ENCODE data around the gene LEPR. TPM values are rescaled to one million over a fixed set of nuclear protein-coding genes. Genes with fewer than 3 reads are reported as not detected.
"Not testable (repeated sequence)": the region's sequence is repeated elsewhere in the genome, so short reads cannot be mapped to it uniquely, and the experiment has no call there.

LEPR gene
- total RNA-seq, 1 experiment from 2014 or later, result 22.8 TPM

DNA sequence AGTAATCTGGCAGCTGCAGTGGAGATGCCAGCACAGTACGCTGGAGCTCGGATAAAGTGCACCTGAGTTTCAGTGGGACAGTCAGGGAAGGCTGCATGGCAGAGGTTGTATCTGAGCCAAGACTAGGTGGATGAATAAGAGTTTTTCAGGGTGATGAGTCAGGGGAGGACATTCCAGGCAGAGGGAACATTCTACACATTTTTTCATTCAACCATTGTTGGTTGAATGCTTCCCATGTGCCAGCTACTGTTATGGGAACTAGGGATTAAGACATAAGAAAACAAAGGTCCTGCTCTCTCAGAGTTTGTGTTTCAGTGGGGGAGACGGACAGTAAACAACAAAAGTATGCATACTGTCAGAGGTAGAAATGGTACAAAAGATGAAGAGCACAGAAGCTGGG is 5.2 kb downstream of the LEPR start:
- in situ Hi-C loops (cut with HindIII; ENCODE audit: low pct_unique_long_range_greater_than_20kb, low sequenced_read_pairs), result no loop called here
- DNase-seq (ENCODE audit: low read depth), result peak; percentile 86

DNA sequence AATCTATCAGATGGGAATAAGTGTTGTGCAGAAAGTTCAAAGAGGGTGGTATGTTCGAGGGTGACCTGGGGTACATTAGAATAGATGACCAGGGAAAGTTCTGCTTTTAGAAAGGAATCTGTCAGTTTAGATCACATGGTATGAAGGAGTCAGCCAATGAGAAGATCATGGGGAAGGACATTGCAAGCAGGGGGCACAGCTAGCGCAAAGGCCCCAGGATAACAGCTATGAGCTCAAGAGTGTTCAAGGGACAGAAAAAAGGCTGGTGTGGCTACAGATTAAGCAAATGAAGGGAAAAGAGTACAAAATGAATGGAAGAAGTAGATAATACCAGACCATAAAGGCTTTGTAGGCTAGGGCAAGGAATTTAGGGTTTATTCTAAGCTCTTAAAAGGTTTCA is 8.6 kb downstream of the LEPR start:
- in situ Hi-C loops (cut with HindIII; ENCODE audit: low pct_unique_long_range_greater_than_20kb, low sequenced_read_pairs), result no loop called here
- no peak for DNase-seq (ENCODE audit: low read depth)

DNA sequence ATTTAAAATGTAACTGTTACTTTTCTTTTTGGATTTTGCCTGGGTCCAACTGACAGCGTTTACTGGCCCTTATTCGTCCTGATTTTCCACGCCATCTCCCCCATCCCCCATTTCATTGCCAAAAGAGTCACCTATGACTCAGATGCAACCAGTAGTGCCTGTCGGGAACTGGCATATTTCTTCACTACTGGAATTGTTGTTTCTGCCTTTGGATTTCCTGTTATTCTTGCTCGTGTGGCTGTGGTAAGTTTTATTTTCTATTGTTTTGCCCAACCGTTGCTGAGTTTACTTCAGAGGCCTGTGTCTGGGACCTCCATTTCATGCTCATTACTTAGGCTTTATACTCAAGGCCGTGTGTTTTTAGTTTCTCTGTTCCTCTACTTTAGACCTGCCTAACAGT is 9.3 kb downstream of the LEPR start:
- in situ Hi-C loops (cut with HindIII; ENCODE audit: low pct_unique_long_range_greater_than_20kb, low sequenced_read_pairs), result no loop called here
- DNase-seq (ENCODE audit: low read depth), result peak; percentile 86

DNA sequence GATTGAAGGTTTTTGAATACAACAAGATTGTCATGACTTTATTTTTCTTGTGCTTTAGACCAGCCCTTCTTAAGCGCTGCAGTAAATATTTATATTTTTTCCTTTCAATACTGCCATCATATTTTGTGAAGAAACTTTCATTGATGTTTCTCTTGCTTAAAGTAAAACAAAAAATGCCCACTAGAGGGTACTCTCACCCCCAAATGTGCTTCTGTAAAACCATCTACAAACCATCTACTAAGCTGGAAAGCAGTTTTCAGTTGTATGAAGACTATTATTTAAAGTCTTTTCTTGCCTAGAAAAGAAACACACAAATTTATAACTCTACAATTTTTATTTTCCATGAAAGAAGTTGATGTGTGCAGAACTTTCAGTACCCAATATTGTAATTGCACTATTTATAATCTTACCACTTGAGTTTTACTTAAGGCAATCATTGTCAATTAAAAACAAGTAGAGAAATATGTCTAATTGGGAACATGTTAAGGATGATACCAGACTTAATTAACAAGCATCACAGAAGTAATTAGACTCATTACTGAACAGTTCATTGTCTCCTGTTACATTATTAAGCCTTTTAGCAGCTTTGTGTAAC is 10.7 kb downstream of the LEPR start:
- in situ Hi-C loops (cut with HindIII; ENCODE audit: low pct_unique_long_range_greater_than_20kb, low sequenced_read_pairs), result no loop called here

DNA sequence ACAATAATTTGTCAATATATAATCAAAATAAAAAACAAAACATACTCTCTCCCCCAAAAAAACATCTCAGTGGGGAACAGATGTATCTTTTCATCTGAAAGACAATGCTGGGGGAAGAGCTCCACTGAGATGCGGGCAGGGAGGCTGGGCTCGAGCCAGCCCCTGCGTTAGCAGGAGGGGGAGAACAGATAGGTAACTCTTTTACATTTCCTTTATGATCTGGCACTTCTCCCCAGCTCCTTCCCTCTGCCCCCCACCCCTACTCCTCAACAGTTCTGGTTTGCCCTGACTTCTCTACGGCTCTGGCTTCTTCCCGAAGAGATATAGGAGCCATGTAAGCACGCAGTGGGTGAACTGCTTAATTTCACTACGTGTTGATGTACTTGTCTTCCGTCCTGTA is 12.4 kb downstream of the LEPR start:
- in situ Hi-C loops (cut with HindIII; ENCODE audit: low pct_unique_long_range_greater_than_20kb, low sequenced_read_pairs), result no loop called here

More for the DNA sequence above, 10.7 kb downstream of the LEPR start:
- DNase-seq (ENCODE audit: low read depth), result no peak

DNA sequence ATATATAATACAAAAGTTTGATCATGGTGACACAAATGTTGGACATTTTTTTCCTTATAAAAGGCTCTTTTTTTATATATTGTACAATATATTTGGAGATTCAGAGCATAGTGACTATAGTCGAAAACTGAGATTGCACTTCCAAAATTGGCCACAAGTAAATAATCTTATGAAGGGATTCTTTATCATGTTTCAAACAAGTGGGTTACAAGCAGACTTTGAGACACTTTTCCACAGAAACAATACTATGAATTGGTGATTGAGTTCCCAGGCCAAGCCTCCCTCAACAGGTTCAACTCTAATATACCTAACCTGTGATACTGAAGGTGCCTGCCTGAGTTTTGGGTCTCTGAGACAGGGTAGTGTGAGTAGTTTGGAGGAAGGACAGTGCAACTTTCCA is 13.8 kb downstream of the LEPR start:
- no peak for DNase-seq (ENCODE audit: low read depth)
- in situ Hi-C loops (cut with HindIII; ENCODE audit: low pct_unique_long_range_greater_than_20kb, low sequenced_read_pairs), result no loop called here

More for the DNA sequence above, 12.4 kb downstream of the LEPR start:
- no peak for DNase-seq (ENCODE audit: low read depth)

DNA sequence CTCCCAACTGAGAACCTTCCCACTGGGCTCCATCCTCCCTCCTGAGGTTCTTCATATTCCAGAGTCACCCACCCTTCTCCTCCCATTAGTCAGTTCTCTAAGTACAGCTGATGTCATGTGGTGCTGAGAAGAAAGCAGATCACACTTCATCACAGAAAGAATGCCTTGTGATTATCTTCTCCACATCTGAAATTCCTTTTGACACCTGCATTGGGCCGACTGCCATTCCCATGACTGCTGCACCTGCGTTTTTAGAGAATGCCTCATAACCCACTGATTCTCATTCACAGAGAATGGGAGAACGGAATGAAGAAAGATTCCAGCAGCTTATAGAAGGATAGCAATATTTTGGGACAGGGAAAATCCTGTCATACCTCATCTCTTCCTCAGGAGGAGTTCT is 14.3 kb downstream of the LEPR start:
- in situ Hi-C loops (cut with HindIII; ENCODE audit: low pct_unique_long_range_greater_than_20kb, low sequenced_read_pairs), result no loop called here
- no peak for DNase-seq (ENCODE audit: low read depth)

DNA sequence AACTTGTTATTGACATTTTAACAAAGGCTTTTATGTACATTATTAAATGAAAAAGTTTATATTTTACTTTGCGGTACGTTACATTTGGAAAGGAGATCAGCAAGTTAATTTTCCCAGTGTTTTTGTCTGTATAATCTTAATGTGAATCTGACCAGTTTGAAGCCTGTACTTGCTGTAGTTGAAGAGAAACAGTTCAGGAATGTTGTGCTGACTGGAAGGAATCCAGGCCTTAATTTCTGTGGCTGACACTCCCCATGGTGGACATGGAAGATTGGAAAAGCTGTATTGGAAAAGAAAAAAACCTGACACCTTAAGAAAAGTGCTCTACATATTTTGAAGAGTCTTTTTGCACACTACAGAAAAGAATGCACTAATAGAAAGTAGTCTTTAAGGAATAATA is 15.5 kb downstream of the LEPR start:
- in situ Hi-C loops (cut with HindIII; ENCODE audit: low pct_unique_long_range_greater_than_20kb, low sequenced_read_pairs), result no loop called here
- DNase-seq (ENCODE audit: low read depth), result no peak

DNA sequence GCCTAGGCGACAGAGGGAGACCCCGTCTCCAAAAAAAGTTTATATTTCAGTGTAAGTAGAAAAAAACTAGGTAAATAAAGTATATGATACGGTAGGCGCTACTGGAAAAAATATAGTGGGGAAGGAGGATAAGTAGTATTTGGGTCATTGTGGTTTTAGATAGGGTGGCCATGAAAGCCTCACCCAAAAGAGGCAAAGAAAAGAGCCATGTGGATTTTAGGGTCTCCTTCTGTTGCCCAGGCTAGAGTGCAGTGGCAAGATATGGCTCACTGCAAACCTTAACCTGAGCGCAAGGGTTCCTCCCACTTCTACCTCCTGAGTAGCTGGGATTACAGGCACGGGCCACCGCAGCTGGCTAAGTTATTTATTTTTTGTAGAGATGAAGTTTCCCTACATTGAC is 17.1 kb downstream of the LEPR start:
- in situ Hi-C loops (cut with HindIII; ENCODE audit: low pct_unique_long_range_greater_than_20kb, low sequenced_read_pairs), result no loop called here
- DNase-seq (ENCODE audit: low read depth), result no peak

DNA sequence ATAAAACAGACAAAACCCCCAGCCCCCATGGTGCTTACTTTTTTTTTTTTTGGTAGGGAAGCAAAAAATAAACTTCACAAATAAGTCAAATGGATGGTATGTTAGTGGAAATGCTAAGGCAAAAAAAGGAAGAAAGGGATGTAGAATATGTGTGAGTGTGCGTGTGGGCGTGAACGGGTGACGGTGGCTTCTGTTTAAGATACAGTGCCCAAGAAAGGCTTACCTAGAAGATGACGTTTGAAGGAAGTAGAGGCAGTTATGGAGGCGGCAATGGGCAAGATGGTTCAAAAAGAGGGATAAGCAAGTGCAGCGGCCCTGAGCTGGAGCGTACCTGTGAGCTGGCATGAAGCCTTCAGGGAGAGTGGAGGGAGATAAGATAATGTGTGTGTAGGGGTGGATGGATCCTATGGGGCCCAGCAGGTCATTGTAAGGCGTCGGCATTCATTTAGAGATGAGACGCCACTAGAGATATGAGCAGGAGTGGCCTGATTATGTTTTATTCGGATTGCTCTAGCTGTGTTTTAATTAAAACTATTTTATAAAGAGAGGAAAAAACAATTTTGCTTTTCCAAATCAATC is 19.9 kb downstream of the LEPR start:
- in situ Hi-C loops (cut with HindIII; ENCODE audit: low pct_unique_long_range_greater_than_20kb, low sequenced_read_pairs), result no loop called here
- DNase-seq (ENCODE audit: low read depth), result no peak

DNA sequence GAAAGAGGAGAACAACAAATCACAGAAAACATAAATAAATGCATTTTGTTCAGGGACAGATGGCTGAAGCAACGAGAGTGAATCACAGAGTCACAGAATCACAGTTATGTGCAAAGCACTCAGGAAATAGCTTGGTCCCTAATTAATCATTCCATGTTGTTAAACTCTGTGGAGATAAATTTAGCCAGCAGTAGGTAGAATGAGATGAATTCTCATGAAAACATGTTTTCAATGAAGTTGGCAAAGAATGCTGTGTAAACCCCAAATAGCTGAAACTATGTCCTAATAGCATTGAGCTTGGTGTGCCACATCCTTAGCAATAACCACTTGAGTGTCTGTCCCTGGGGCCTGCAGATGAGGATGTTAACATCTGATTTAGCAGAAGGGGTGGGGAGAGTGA is 20.4 kb downstream of the LEPR start:
- no peak for DNase-seq (ENCODE audit: low read depth)
- in situ Hi-C loops (cut with HindIII; ENCODE audit: low pct_unique_long_range_greater_than_20kb, low sequenced_read_pairs), result no loop called here

DNA sequence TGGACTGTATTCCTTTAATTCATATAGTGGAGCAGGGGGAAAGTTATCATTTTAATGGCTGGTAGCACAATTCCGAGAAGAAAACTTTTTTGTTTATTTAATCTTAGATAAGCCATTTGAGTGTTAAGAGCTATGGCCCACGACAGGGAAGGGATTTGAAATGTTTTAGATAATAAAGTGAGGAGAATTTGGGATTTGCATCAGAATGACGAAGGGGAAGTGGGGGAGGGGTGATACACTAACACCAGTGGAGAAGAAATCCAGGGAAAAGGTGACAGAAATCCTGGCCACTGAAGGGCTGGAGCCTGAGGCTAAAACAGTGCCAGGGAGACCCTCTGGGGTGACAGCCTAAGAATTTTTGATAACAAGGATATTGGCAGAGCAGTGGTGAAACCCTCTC is 21.0 kb downstream of the LEPR start:
- in situ Hi-C loops (cut with HindIII; ENCODE audit: low pct_unique_long_range_greater_than_20kb, low sequenced_read_pairs), result no loop called here

DNA sequence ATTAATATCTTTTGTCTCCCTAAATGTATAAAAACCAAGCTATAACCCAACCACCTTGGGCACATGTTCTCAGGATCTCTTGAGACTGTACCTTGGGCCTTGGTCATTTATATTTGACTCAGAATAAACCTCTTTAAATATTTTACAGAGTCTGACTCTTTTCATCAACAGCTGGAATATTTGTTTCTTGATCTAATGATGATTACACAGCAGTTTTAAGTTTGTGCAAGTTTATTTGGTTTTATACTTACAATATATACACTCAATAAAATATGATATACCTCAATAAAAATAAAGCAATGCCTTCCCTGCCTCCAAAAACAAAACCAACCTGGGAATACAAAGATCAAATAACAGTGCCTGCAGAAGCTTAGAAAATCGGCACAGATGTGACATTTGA is 22.0 kb downstream of the LEPR start:
- in situ Hi-C loops (cut with HindIII; ENCODE audit: low pct_unique_long_range_greater_than_20kb, low sequenced_read_pairs), result no loop called here
- no peak for DNase-seq (ENCODE audit: low read depth)

More for the DNA sequence above, 21.0 kb downstream of the LEPR start:
- DNase-seq (ENCODE audit: low read depth), result no peak

DNA sequence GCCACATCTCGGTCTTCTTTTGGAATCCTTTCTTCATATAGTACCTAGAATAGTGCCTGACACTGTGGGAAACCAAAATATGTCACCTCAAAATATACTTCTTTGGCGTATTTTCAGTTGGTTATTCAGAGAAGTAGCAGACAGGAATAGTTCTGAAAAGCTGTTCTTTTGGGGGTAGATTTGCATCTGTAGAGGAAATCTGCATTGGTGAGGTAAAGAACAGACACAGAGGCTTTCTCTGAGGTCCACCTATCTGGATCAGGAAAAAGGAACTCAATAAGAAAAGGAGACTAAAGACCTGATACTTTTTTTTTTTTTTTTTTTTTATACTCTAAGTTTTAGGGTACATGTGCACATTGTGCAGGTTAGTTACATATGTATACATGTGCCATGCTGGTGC is 23.2 kb downstream of the LEPR start:
- in situ Hi-C loops (cut with HindIII; ENCODE audit: low pct_unique_long_range_greater_than_20kb, low sequenced_read_pairs), result no loop called here
- no peak for DNase-seq (ENCODE audit: low read depth)

DNA sequence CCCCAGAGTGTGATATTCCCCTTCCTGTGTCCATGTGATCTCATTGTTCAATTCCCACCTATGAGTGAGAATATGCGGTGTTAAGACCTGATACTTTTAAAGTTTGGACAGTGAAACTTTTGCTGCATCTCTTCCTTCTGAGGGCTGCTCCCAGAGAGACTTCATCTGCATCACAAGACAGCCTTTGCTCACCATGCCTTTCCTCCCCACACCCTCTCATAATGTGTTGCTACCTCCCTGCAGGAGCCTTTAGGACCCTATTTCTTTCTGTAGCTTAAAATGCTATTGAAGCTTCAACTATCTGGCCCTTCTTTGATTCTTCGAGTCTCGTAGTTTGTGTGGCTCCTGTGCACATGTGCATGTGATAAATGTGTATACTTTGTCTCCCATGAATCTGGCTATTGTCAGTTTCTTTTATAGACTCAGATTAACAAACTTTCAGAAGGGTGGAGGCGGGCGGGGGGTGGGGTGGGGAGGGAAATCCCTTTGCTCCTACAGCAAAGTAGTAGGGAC is 23.7 kb downstream of the LEPR start:
- DNase-seq (ENCODE audit: low read depth), result no peak
- in situ Hi-C loops (cut with HindIII; ENCODE audit: low pct_unique_long_range_greater_than_20kb, low sequenced_read_pairs), result no loop called here

DNA sequence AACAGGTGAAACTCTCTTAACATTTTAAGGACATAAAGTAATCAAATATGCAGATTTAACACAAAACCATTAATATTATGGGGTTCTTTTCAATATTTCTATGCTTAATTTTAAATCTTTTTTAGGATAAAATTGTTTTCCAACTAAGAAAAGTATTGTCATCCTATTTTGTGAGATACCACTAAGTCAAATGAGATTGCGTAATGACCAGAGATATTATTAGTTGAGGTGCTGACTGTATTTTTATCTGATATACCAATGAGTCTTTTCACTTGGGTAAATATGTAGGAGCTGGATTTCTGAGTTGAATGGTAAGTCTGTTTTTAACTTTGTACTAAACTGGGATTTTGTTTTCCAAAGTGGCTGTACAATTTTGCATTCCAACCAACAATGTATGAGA is 25.4 kb downstream of the LEPR start:
- DNase-seq (ENCODE audit: low read depth), result no peak
- in situ Hi-C loops (cut with HindIII; ENCODE audit: low pct_unique_long_range_greater_than_20kb, low sequenced_read_pairs), result no loop called here

DNA sequence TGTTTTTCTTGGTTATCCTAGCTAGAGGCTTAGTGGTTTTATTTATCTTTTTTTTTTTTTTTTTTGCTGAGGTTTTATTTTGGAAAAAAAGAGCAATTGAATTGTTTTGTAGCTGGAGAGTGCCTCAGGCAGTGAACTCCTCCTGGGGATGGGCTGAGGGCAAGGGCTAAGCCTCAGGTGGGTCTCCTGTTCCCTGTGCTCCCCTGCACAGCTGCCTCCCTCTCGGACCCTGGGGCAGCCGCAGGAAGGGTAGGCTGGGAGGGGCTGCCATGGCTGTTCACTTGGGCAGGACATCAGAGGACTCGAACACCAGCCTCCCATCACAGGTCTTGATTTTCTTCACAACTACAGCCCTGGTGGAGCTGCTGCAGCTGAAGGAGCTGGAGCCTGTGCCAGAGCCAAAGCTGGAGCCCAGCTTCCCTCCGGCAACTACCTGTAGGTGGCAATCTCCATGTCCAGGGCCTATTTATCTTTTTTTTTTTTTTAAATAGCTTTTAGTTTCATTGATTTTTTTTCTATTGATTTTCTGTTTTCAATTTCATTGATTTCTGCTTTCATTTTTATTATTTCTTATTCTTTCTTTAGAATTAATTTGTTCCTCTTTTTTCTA is 28.9 kb downstream of the LEPR start:
- in situ Hi-C loops (cut with HindIII; ENCODE audit: low pct_unique_long_range_greater_than_20kb, low sequenced_read_pairs), result no loop called here
- no peak for DNase-seq (ENCODE audit: low read depth)

DNA sequence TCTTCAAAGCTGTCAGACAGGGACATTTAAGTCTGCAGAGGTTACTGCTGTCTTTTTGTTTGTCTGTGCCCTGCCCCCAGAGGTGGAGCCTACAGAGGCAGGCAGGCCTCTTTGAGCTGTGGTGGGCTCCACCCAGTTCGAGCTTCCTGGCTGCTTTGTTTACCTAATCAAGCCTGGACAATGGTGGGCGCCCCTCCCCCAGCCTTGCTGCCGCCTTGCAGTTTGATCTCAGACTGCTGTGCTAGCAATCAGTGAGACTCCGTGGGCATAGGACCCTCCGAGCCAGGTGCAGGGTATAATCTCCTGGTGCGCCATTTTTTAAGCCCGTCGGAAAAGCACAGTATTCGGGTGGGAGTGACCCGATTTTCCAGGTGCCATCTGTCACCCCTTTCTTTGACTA is 35.2 kb downstream of the LEPR start:
- in situ Hi-C loops (cut with HindIII; ENCODE audit: low pct_unique_long_range_greater_than_20kb, low sequenced_read_pairs); DNase-seq (ENCODE audit: low read depth): not testable (repeated sequence)

DNA sequence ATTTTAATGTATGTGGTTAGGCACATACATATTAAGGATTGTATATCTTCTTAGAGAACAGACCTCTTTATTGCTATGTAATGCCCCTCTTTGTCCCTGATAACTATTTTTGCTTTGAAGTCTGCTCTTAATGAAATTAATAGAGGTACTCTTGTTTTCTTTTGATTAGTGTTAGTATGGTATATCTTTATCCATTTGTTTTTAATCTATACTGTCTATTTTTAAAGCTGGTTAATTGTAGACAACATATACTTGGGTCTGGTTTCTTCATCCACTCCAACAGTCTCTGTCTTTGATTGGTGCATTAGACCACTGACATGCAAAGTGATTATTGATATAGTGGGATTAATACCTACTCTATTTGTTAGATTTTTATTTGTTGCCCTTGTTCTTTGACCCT is 36.0 kb downstream of the LEPR start:
- in situ Hi-C loops (cut with HindIII; ENCODE audit: low pct_unique_long_range_greater_than_20kb, low sequenced_read_pairs), result no loop called here
- no peak for DNase-seq (ENCODE audit: low read depth)

DNA sequence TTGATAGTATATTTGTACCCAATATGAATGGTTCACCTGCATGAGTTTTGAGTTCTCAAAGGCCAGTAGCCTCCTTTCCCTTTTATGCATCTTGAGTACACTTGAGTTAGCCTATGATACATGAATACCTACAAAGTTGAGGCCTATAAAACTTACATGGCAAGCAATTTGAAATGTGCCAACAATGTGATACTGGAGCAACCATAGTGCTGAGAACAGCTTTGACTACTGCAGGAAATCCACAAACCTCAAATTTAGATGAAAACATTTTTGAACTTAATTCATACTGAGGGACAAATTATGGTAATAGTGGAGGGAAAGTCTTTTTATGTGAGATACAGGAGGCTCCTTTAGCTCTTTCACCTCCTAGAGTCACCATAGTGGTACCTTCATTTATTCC is 37.4 kb downstream of the LEPR start:
- in situ Hi-C loops (cut with HindIII; ENCODE audit: low pct_unique_long_range_greater_than_20kb, low sequenced_read_pairs), result no loop called here
- DNase-seq (ENCODE audit: low read depth), result no peak
